HG02981 (cell line): ENCODE data around the gene SYT13.

Experiments
- ATAC-seq: cut with Tn5 transposase; IDR thresholded peaks from one replicate; pipeline ENCODE4 v1.9.1; 2021; ENCODE audit warnings: mild to moderate bottlenecking, moderate library complexity; ENCODE audit not compliant: unreplicated experiment

Gene SYT13

GRCh38 chr11:45275828-45276227 lies 10.3 kb downstream of the SYT13 start:
- no peak for ATAC-seq

DNA sequence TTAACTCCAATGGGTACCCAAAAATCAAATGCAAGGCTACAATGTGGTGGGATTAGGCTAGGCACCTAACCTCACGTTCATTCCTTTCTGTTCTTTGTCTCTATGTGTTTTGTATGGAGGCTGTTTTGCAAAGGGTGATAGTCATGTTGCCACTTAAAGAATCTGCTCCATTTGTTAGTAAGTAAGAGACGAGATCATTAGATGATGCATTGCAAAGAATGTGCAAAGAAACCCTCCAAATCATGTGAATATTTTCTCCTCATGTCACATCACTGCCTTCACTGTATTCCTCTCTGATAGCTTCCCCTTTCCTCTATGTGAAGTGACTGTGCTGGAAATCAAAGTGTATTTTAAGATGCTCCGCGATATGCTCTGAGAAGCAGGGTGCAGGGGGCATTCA lies 11.9 kb downstream of the SYT13 start:
- ATAC-seq, result no peak

DNA sequence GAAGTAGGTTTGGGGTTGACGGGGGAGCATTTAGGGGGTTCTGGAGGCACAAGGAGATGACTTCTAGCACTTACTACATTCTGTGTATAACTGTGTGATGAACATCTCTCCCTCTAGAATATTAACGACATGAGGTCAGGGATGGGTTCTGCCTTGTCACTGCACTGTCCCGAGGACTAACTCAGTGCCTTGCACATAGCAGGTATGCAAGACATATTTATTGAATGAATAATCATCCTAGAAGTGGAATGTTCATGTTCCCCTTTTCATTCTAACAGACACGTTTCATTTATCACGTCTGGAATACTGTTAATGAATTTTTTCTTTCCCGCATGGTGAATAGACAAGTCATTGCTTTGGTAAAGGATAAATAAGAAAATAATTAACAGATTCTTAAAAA lies 12.6 kb downstream of the SYT13 start:
- ATAC-seq, result no peak

- no peak for ATAC-seq
Measured at GRCh38 chr11:45272701-45273100, 13.4 kb downstream of the SYT13 start.

DNA sequence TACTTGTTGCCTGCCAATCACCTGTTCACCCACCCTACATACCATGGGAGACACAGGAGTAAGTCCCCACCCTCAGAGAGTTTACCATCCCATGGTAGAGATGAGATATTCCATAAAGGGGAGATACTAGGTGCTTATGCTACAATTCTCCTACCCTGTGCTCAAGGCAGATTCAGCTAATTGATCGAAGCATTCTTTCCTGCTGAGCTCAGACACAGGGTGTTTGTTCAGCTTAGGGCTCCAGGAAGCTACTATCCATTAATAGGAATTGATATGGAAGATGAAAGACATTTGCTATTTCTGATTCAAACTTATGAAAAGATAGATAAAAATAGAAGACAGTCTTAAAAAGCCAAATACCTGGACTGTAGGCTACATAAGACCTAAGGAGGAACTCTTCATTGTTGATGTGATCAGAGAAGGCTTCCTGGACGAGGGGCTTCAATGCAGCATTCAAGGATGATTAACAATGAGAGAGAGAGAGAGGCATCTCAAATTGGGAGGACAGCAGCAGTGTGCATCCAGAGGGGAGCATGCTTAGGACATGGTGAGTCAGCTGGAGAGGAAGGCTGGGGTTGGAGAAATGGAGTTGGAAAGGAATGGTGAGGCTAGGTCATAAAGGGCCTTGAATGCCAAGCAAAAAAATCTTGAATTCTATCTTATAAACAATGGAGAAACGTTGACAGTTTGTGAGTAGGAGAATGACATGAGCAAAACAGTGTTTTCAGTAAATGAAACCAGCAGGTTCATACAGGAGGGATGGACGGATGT lies 15.0 kb downstream of the SYT13 start:
- no peak for ATAC-seq

DNA sequence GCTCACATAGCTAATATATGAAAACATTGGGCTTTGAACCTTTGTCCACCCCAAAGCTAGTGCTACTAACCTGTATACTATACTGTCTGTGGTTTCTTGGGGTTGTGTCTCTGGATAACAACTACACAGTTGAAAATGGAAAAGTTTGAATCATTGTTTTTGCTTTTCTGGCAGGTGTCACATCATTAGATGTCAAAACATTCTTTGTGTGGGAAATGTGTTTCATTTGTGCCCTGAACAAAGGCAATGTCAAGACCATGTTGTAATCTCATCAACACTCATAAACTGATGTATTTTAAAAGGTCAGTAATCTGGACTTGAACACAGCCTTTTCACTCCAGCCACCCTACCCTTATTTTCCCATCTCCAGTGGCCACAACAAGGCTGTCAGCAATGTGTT lies 16.5 kb downstream of the SYT13 start:
- no peak for ATAC-seq

GRCh38 chr11:45267652-45268299 lies 18.4 kb downstream of the SYT13 start:
- no peak for ATAC-seq

- ATAC-seq, result no peak
Measured at GRCh38 chr11:45267052-45267451, 19.1 kb downstream of the SYT13 start.

DNA sequence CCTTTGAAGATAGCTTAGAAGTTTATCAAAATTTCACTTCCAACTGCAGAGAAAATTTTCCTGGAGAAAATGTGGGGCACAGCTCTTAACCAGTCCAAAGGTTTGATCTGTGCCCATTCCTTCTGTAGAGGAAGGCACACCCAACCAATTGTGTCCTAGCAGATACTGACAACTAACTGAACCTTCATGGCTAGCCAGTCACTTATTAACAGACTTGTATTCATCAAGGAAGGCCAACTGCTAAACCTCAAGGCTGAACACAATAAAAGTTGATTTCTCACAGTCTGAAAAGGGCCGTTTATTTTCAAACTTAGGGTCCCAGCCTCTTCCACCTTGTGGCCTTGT lies 19.5 kb downstream of the SYT13 start:
- ATAC-seq, result no peak

GRCh38 chr11:45265969-45266675 lies 20.0 kb downstream of the SYT13 start:
- no peak for ATAC-seq

- no peak for ATAC-seq
Measured at GRCh38 chr11:45264839-45265515, 21.2 kb downstream of the SYT13 start.

GRCh38 chr11:45263773-45264172 lies 22.4 kb downstream of the SYT13 start:
- no peak for ATAC-seq

DNA sequence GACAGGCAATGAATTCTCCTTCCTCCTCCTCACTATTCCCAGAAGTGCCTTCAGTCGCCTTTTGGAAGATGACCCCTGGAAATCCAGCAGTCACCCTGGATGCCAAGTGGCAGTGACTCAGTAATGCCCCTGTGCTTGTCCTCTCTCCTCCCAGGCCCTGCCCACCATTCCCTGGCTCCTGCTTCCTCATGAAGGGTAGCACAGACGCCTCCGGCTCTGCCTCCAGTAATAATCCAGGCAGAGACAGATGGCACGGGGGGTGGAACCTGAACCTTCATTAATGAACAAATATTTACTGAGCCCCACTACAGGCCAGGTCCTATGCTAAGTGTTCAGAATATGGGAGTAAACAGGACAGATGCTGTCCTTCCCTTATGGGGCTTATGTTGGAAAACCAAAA lies 23.2 kb downstream of the SYT13 start:
- ATAC-seq, result no peak

DNA sequence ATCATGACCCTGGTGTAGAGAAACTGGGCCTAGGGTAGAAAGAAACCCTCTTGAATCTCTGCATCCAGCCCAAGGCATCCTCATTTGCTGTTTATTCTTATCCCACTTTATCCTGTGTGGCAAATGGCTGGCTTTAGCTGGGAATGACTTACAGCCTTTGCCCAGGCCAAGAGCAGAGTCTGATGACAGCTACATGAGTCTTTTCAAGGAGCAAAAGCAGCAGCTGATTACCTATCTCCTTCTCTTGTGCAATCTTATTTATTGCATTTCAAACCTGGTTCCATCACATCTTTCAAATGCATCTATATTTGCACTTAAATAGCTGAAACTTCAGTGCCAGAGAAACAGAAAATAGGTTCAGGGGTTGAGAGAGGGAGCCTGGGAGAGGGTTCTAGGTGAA lies 26.1 kb downstream of the SYT13 start:
- no peak for ATAC-seq

DNA sequence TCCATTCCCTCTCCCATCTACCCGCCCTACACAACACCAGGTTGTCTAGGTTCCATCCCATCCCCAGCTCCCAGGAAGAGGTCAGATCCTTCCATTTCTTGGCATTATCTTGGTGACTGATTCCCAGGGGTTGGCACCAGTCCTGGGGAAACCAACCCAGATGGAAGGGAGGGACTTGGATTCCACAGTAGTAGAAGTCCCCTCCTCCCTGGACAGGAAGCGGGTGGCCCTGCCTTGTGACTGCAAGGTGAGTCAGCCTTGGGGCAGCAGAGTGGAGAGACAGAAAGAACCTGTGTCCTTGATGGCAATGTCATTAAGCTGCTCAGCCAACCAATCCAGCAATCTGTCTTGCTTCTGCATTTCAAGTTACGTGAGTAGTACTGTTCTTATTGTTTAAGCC lies 26.5 kb downstream of the SYT13 start:
- no peak for ATAC-seq

DNA sequence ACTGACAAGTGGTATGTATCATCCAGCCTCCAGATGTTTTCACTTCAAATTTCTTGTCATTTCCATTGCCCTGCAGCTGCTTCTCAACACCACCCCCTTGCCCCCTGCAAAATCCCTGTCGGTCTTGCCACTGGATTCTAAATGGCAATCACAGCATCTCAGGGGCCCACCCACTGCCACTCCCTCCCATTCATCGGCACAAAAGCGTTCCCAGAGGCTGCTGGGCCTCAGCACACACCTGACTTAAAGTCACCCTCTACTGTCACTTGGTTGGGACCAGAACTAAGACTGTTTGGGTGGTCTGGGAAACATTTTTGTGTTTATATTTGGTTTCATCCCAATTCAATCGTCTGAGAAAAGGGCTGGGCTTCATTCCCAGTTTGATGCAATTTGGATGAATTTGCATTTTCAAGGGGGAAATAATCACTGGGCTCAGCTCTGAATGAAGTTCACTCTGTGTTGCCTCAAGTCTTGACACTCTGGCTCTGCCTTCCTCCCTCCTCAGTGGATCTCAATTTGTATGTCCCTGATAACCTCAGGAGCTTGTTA lies 27.1 kb downstream of the SYT13 start:
- ATAC-seq, result no peak

DNA sequence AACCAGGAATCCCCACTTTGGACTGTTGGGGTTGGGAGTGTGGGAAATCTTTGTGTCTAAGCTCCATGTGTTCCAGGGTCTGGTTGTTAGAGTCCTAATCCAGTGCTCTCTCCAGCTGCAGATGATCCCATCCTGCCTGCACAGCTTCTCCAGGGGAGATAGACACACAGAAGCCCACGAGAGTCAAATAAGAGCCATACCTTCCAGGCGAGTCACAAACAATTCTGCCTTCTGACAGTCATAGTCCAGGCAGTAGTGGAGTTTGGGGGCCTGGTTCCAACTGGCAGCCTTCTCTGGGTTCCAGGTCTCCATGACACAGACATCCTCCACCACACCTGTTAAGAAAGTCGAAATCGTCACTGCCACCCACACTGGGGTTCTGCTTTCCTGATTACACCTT lies 32.1 kb downstream of the SYT13 start:
- ATAC-seq, result no peak

- ATAC-seq, result no peak
Measured at GRCh38 chr11:45253640-45254039, 32.5 kb downstream of the SYT13 start.

GRCh38 chr11:45252877-45253276 lies 33.3 kb downstream of the SYT13 start:
- ATAC-seq, result no peak

- peak; percentile 60 for ATAC-seq
Measured at GRCh38 chr11:45252134-45252856, 33.8 kb downstream of the SYT13 start.
